Right atrium auricular region (tissue), 2 donors: ENCODE measurements around the gene NF2. TPM values are rescaled to one million over a fixed set of nuclear protein-coding genes. Genes with fewer than 3 reads are reported as not detected.
"Not testable (repeated sequence)": the region's sequence is repeated elsewhere in the genome, so short reads cannot be mapped to it uniquely, and the experiment has no call there.

Source experiments
- DNase-seq: peaks from one replicate; pipeline ENCODE4 v3.0.0-alpha.2; 2019; ENCODE audit warnings: low spot score
- H3K27ac ChIP-seq, 2 donors: fragments of 200-600 bp; sonication (generic); 1 replicate in 1 of 2; 2 replicates in 1 of 2; pipeline ENCODE4 v1.5.1; 2016 to 2019
- H3K27me3 ChIP-seq, 2 donors: fragments of 200-600 bp; sonication (generic); one replicate each; pipeline versions ENCODE4 v1.5.1 to v1.6.0; 2017 to 2019
- H3K36me3 ChIP-seq: fragments of 200-600 bp; sonication (generic); one replicate; pipeline ENCODE4 v1.5.1; 2016
- H3K4me1 ChIP-seq, 2 donors: fragments of 200-600 bp; sonication (generic); one replicate each; pipeline versions ENCODE4 v1.5.1 to v1.6.0; 2017 to 2019
- H3K4me3 ChIP-seq, 2 donors: fragments of 200-600 bp; sonication (generic); 1 replicate in 1 of 2; 2 replicates in 1 of 2; pipeline ENCODE4 v1.5.1; 2017 to 2019; ENCODE audit warnings: mild to moderate bottlenecking in 1 of 2, moderate library complexity in 1 of 2
- H3K9me3 ChIP-seq, 2 donors: fragments of 200-600 bp; sonication (generic); one replicate each; pipeline ENCODE4 v1.5.1; 2019
- CTCF ChIP-seq, 2 donors: fragments of 200-600 bp; sonication (generic); IDR thresholded peaks; one replicate each; pipeline ENCODE4 v1.5.1; 2019; ENCODE audit warnings: antibody characterized with exemption in 2 of 2
- total RNA-seq, 2 donors: library from RNA; depleted of rRNA; stranded (reverse); fragments of >200 nt; gene quantifications; one replicate each; pipeline ENCODE4 v1.1.0, GENCODE V29; 2016

NF2 gene
- total RNA-seq = 10 to 100 TPM; 45.8 to 52.5 TPM

DNA sequence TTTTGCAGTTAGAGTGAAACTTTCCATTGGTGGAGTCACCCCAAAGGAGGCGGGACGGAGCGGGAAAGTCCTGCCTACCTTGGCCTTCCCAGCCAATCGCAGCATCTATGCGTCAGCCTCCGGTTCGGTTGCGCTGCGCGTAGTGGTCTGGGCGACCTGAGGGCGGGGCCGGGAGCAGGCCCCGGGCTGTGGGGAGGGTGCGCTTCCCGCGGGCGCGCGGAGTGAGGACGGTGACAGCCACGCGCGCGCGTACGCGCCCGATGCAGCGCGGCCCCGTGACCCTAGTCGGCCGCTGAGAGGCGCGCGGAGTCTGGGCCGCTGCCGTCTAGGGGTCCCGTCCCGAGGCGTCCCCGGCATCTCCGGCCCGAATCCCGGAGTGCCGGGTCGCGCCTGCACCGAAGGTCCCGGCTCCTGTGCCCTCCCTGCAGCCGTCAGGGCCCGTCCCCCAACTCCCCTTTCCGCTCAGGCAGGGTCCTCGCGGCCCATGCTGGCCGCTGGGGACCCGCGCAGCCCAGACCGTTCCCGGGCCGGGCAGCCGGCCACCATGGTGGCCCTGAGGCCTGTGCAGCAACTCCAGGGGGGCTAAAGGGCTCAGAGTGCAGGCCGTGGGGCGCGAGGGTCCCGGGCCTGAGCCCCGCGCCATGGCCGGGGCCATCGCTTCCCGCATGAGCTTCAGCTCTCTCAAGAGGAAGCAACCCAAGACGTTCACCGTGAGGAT, at the start of gene NF2:
NF2 (plus strand) TSS at position 276 of the 718 bp plus-strand sequence; CDS start at position 642, 366 bp downstream.
- peak in 1 of 2 donors; percentile 31 for TF ChIP-seq CTCF (IDR thresholded peaks at IDR 0.05)
- H3K36me3 ChIP-seq = no peaks in the 10 kb centered on the region
- H3K9me3 ChIP-seq = no peaks in the 10 kb centered on the region
- peak within 1 kb of the TSS; percentile 98 to 99 for H3K27ac ChIP-seq
- peak; percentile 99 for DNase-seq
- peak within 1 kb of the TSS; percentile 91 to 99 for H3K4me3 ChIP-seq
- peaks cover 0 to 34% of the 10 kb centered on the region in 2 donors for H3K4me1 ChIP-seq
- no peaks in the 10 kb centered on the region for H3K27me3 ChIP-seq

GRCh38 chr22:29555065-29555644, 48.3 kb upstream of the NF2 start:
- TF ChIP-seq CTCF (IDR thresholded peaks at IDR 0.05) = no peak
- H3K27ac ChIP-seq = peak overlapping the region; percentile 12 to 88
- H3K36me3 ChIP-seq = peaks cover 20% of the 10 kb centered on the region
- no peak for DNase-seq
- H3K27me3 ChIP-seq = no peaks in the 10 kb centered on the region
- no peak overlapping the region for H3K4me3 ChIP-seq
- peaks cover 4 to 11% of the 10 kb centered on the region in 2 donors for H3K4me1 ChIP-seq
- no peaks in the 10 kb centered on the region for H3K9me3 ChIP-seq

GRCh38 chr22:29559030-29559429, 44.4 kb upstream of the NF2 start:
- no peak for DNase-seq
- no peaks in the 10 kb centered on the region for H3K9me3 ChIP-seq
- H3K4me3 ChIP-seq = no peak overlapping the region
- H3K27ac ChIP-seq = no peak overlapping the region
- H3K36me3 ChIP-seq = peaks cover 32% of the 10 kb centered on the region
- no peak for TF ChIP-seq CTCF (IDR thresholded peaks at IDR 0.05)
- H3K4me1 ChIP-seq = peaks cover 4 to 16% of the 10 kb centered on the region in 2 donors
- no peaks in the 10 kb centered on the region for H3K27me3 ChIP-seq

GRCh38 chr22:29559853-29560252, 43.6 kb upstream of the NF2 start:
- peaks cover 32% of the 10 kb centered on the region for H3K36me3 ChIP-seq
- no peak for DNase-seq
- TF ChIP-seq CTCF (IDR thresholded peaks at IDR 0.05) = no peak

DNA sequence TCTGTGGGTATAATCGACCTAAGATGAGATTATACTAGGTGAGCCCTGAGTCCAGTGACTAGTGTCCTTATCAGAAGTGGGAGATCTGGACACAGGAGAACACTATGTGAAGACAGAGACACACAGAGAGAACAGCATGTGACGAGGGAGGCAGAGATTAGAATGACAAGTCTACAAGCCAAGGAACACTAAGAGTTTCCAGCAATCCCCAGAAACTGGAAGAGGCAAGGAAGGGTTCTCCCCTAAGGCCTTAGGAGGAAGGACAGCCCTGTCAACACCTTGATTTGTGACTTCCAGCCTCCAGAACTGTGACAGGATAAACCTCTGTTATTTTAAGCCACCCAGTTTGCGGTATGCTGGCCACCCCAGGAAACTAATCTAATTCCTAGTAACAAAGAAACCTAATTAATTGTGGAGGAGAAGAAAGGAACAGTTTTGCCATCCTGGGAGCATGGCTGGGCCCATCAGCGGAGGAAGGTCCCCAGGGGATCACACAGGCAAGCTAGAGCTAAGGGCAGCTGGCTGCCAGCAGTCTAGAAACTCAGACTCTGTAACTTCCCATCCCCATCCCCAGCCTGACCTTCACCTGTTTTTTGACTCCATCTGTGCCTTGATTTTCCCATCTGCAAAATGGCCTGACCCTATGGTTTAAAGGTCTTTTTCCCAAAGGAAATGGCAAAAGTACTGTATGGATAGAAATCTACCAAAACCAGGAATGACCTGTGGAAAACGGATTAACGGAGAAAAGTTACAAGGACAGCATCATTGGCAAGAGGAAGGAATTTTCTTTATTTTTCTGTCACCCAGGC, 39.6 kb upstream of the NF2 start:
- peaks cover 0 to 12% of the 10 kb centered on the region in 2 donors for H3K4me1 ChIP-seq
- no peak for TF ChIP-seq CTCF (IDR thresholded peaks at IDR 0.05)
- H3K9me3 ChIP-seq = no peaks in the 10 kb centered on the region
- peak overlapping the region in 1 of 2 donors; percentile 57 for H3K27ac ChIP-seq
- H3K4me3 ChIP-seq = no peak overlapping the region
- DNase-seq = no peak
- H3K36me3 ChIP-seq = peaks cover 18% of the 10 kb centered on the region
- no peaks in the 10 kb centered on the region for H3K27me3 ChIP-seq

More at GRCh38 chr22:29559853-29560252, 43.6 kb upstream of the NF2 start:
- Histone ChIP-seq H3K4me3 (no peak overlapping the region), H3K27me3 (no peaks in the 10 kb centered on the region), H3K9me3 (no peaks in the 10 kb centered on the region), H3K4me1 (peaks cover 0 to 13% of the 10 kb centered on the region in 2 donors), H3K27ac (no peak overlapping the region)

DNA sequence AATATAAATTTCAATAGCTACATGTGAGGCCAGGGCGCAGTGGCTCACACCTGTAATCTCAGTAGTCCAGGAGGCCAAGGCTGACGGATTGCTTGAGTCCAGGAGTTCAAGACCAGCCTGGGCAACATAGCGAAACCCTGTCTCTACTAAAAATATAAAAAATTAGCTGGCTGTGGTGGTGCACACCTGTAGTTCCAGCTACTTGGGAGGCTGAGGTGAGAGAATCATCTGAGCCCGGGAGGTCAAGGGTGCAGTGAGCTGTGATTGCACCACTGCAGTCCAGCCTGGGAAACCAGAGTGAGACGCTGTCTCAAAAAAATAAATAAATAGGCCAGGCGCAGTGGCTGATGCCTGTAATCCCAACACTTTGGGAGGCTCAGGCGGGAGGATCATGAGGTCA, 36.9 kb upstream of the NF2 start:
- not testable (repeated sequence) for DNase-seq, H3K27me3 ChIP-seq, H3K9me3 ChIP-seq, H3K27ac ChIP-seq, H3K4me3 ChIP-seq
- Histone ChIP-seq H3K36me3 (peaks cover 18% of the 10 kb centered on the region), H3K4me1 (peaks cover 0 to 12% of the 10 kb centered on the region in 2 donors)
